GM19452 (cell line): Measurements from ENCODE around the gene NTNG1.

Experiments
- ATAC-seq: cut with Tn5 transposase; IDR thresholded peaks from one replicate; pipeline ENCODE4 v1.9.1; 2021; ENCODE audit not compliant: unreplicated experiment

NTNG1 gene

DNA sequence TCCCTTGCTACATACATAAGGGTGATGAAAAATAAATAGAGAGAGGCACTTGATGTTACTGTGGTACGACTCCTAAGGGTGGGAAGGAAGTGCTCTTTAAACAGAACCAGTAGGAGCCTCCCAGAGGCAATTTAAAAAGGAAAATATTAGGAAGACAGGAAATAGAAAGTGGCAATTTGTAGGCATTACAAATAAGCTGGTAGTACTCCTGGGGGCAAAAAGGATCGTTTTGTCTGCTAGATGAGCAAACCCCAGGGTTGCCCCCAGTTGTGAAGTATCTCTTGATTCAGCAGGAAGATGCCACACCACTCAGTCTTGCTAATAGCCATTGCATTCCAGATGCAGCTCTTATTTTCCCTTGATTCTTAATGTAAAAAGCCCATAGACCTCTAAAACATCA is 303.0 kb downstream of the NTNG1 start:
- ATAC-seq: no peak

DNA sequence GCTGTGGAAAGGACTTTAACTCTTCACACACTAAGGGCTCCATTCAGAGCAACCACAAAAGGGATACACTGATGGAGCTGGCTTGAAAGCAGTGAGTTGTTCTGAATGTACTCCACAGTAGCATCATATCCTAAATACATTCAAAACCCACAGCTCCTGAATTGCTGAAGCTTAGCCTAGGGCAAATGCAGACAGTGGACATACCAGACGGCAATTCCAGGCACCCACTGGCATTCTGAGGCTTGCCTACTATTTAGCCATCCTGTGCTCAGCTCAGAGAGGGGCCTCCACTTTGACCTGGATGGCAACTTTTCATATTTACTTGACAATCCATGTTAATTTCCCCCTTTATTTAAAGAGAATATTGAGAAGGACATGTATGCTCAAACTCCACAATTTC is 303.5 kb downstream of the NTNG1 start:
- no peak for ATAC-seq

DNA sequence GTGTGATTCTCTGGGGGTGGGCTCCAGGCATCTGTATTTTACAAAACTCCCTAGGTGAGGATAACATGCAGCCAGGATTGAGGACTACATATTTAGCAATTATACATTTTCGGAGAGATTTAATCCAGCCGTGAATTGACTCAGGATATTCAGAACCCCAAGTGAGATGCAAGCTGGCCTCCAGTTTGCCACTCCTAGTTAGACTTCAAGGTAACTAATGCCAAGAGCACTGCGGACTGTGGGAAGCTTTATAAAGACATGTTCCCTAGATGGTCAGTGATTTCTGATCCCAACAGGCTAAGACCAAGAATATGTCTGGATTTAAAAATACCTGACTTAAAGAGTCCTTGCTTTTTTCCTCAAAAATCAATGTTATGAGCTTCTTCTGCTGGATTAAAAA is 308.5 kb downstream of the NTNG1 start:
- no peak for ATAC-seq

DNA sequence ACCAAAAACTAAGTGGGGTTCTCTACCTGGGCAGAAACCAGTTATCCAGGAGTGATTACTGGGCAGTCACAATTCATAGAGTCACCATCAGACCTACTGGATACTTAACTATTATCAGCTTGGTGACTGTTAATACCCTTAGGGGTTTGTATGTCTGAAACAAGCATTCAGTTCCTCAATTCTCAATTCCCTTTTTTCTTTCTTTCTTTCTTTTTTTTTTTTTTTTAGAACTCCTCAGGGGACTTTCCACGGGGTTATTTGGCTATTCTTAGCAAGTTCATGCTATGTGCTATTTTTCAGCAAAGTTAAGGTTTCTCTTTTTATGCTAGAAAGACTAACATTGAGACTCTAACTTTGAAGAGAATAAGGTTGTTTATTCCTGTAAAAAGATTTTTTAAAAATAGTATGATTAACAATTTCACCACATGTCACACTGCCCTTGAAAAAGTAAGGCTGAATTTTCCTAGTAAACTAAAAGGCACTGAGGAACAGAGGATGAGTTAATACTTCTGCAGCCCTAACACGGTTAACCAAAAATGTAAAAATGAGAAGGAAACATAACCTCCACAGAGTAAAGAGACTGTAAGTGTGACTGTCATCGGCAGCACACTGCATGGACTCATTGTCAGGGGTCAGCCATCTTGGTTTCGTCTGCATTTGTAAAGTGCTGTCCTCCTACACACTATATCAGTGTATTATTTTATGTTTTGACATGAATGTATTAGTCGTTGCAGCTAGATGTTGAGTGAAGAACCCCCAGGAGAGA is 310.2 kb downstream of the NTNG1 start:
- ATAC-seq: peak; percentile 78

DNA sequence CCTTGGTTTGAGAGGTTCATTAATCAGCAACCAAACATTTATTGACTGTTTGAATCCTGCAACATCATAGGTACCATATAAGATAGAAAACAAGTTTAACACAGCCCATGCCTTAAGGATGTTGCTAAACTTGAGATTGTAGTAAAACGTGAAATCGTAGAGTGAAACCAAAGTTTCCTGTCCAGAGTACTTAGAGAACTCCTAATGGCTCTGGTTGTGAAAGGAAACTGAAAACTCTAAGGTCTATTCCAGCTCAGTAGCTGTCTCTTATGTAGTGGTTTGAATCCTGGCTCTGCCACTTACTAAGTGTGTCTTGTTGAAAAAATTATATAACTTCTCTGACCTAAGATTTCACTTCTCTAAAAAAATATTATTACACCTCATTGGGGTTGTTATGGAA is 310.9 kb downstream of the NTNG1 start:
- peak; percentile 54 for ATAC-seq

DNA sequence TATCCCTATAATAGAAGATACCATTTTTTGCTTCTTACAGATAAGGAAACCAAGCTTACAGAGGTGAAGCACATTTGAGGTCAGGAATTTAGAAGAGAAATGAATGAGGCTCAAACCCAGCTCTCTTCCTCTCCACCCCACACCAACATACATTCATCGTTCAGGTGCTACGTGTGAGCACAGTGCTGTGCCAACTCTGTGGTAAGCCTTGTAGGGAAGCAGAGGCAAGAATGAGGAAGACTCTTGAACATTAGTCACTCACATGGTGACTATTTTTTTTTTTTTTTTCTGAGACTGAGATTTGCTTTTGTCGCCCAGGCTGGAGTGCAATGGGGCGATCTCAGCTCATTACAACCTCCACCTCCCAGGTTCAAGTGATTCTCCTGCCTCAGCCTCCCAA is 314.0 kb downstream of the NTNG1 start:
- ATAC-seq: no peak

DNA sequence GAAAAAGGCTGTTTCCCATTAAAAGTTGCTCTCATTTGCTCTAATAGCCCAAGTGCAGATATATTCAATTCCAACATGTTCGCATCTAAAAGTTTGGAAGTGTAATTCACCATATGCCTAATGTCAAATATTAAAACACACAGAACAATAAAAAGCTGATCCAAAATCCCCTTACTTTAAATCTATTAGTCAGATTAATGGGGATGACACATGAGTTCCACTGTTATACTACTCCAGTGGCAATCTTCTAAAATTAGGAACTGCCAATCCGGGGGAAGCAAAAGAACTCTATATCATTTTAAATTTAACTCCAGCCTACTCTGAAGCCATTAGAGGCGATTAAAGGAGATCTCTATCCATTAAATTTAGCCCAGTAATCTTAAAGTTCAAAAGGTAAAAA is 317.1 kb downstream of the NTNG1 start:
- ATAC-seq: no peak

DNA sequence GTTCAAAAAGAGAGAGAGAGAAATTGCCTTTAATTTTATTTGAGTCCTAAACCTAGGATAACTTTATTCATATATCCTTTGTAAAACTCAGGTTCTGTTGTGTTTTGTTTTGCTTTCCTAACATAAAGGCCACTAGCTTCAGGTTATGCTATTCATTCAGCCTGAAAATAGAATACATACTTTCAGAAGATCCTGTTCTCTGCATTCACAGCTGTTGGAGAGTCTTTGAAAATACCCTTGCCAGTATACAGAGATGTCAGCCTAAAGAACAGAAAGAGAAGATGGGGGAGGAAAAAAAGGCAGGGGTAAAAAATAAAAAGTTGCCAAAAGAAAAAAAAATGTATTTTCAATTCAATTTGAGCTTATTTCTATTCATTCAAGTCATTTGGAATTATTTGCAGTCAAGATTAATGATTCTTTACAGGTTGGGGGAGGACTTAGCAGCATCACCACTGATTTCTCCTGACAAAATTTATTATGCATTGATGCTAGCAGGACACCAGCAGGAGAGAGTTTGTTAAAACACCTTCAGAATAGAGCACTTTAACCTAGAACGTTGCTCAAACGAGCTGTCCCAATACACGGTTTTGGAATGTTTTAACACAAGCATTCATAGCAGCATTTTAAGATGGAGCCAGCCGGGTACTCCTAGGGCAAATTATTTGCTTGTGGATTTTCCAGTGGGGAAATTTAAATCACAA is 318.5 kb downstream of the NTNG1 start:
- no peak for ATAC-seq

DNA sequence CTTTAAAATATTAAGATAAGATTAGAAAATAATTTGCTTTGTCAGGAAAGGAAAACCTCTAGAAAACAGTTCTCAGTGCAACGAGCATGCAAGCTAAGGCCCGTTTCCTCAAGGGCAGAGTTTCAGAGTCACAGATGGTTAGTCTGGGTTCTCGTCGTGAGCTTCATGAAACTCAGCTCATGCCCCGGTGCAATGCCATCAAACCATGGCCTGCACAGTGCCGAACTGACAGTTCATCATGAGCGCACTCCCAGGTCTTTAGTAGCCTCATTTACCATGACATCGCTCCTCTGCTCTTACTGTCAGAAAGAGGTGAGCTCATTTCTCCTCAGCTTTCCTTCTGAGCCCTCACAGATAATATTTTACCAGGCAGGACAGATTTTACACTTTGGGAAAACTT is 319.2 kb downstream of the NTNG1 start:
- no peak for ATAC-seq

DNA sequence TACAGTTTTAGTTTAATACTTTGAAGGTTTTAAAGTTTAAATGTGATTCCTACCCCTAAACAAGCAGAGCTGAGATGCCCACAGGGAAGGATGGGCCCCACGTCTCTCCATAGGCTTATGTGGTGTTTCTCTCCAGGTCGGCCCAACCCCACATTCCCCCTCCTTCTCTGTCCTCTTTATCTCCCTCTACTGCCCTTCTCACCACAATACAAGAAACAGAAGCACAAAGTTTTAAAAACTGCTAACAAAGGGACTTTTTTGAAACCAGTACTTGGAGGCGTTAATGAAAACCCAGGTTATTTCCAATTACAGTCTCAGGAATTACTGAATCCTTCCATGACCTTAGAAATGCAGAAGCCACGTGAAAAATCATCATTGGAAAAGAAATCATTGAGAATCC is 324.0 kb downstream of the NTNG1 start:
- ATAC-seq: no peak

DNA sequence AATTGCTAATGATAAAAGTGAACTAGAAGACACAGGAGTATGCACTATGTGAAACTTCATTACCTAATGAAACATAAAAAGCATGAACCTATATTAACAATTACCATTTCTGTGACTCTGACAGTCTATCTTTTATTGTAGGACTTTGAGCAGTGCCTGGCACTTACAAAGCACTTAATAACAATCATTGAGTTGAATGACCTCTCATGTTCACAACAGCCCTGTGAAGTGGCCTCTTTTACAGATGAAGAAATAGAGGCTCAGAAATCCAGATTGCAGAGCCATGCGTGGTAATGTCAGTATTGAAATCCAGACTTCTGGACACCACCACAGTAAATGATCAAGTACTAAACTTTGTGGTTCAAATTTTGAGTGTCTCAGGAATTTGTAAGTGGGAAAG is 326.4 kb downstream of the NTNG1 start:
- no peak for ATAC-seq

DNA sequence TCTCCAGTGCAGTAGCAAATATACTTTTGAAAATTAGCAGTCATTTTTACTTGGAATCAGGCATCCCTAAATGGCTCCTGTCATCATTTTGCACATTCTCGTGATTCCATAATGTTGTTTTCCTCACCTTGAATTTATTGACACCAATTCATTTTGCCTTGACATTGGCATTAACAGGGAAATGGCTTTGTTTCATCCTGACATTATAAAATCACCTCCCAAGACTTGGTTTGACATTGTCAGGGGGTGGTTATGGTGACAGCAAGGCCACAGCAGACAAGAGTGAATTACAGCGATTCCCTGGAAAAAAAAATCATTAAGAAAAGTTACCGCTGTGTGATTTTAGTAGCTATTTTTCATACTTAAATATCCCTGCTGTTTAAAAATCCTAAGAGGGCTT is 327.0 kb downstream of the NTNG1 start:
- ATAC-seq: no peak

DNA sequence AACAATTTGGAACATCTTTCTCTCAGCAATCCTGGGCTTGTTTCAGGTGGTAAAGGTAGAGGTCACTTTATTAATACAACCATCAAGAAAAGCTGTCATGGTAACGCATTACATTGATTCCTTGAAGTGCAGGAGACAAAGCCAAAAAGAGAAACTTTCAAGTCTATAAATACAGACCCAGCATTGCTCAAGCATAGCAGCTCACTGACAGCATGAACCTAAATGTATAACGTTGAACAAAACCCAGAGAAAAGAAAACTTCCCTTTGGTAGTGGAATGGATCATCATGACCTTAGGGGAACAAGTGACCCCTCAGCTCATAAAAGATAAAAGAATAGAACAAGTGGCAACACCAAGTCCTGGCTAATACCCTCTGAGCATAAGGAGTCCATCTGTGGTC is 332.2 kb downstream of the NTNG1 start:
- no peak for ATAC-seq

DNA sequence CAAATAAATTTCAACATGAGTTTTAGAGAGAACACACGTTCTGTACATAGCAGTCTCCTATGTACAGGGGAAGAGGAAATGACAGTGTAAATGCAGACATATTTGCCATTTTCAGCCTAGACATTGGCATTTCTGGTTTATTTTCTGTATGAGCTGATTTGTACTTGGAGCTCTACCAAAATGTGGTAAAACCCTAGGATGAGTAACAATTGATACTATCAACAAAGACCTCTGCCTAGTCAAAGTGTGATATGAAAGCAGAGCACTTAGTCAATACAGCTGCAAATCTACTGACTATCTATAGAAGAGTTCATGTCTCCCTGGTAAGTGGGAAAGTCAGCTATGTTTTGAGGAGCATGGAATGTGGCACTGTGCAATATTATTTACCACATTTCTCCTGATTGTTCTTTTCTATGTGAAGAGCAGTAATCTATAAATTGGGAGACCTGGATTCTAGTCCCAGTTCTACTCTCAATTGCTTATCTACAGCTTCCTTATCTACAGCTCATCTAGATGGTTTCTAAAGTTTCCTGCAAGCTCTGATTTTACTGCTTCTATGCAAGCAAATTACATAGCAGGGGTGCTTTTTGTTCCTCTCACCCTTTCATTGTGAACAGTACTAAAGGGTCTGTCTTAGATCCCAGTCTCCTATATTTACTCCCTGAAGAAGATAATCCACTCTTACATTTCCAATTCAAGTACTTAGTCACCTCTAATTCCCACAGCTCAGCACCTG is 334.2 kb downstream of the NTNG1 start:
- ATAC-seq: peak; percentile 85

DNA sequence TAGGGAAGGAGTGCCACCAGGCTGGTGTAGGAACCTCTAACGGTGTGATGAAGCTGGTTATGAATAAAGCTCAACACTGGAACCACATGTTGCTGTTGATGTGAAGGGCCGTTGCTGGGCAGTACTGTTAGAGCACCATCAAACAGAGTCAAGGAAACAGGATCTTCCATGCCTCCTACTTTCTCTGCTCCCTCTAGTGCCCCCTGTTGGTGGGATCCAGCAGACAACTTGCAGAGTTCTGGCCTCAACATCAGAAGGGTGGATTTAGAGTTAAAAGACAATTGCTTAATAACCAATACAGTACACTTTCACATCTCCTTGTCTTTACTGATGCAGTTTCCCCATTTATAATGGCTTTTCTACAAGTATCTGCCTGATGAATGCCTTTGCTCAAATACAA is 336.4 kb downstream of the NTNG1 start:
- ATAC-seq: no peak

DNA sequence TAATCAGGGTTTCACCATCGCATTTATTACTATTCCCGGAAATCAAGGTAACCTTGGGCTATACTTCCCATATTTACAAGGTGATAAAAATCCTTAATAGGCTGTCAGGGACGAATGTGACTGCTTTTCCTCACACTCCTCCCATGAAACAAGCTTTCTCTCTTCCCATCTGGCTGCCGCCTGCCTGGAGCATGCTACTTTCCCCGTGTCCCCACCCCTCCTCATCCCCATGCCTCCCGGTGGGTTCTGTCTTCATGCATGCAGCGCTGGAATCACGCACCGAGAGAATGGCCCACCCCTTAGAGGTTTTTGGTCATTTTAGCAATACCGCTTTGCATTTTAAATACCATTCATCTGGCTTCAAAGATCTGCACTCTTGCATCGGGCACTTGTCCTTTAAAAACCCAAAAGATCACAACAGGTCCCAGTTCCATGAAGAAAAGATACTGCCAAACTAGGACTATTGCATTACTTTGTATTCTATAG is 339.1 kb downstream of the NTNG1 start:
- ATAC-seq: no peak

DNA sequence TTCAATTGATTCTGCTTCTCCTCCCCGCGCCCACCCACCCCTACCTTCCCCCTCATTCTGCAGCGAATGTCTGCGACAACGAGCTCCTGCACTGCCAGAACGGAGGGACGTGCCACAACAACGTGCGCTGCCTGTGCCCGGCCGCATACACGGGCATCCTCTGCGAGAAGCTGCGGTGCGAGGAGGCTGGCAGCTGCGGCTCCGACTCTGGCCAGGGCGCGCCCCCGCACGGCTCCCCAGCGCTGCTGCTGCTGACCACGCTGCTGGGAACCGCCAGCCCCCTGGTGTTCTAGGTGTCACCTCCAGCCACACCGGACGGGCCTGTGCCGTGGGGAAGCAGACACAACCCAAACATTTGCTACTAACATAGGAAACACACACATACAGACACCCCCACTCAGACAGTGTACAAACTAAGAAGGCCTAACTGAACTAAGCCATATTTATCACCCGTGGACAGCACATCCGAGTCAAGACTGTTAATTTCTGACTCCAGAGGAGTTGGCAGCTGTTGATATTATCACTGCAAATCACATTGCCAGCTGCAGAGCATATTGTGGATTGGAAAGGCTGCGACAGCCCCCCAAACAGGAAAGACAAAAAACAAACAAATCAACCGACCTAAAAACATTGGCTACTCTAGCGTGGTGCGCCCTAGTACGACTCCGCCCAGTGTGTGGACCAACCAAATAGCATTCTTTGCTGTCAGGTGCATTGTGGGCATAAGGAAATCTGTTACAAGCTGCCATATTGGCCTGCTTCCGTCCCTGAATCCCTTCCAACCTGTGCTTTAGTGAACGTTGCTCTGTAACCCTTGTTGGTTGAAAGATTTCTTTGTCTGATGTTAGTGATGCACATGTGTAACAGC is 339.9 kb downstream of the NTNG1 start:
- peak; percentile 75 for ATAC-seq

DNA sequence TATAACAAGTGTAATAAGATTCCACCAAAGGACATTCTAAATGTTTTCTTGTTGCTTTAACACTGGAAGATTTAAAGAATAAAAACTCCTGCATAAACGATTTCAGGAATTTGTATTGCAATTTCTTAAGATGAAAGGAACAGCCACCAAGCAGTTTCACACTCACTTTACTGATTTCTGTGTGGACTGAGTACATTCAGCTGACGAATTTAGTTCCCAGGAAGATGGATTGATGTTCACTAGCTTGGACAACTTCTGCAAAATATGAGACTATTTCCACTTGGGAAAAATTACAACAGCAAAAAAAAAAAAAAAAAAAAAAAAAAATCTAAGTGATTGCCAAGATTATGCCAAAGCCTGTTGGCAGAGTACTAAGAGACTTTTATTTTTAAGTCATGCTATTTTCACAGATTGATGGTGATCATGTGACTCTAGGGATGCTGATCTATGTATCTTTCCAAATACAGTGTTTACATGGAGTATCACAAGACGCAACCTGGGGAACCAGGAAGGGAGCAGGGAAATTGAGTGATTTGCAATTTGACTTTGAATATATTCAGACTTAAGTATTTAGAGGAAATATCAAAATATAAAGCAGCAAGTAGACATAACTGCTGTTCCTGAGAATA is 341.0 kb downstream of the NTNG1 start:
- ATAC-seq: no peak

DNA sequence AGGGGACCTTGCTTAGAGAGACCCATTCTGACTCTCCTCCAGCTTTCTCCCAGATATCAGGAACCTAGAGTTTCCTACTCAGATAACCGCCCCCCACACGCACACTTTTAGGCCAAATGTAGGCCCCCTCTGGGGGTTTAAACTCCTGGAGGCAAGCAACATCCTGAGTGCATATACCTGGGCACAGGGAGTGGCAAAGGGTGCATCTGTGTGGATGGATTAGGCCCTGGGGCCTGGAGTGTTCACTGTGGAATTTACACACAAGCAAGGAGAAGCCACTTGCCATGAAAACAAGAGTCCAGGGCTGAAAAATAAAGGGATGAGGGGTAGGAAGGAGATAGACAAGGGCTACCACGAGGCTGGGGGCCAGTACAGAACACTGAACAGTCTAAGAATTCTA is 343.1 kb downstream of the NTNG1 start:
- ATAC-seq: no peak

DNA sequence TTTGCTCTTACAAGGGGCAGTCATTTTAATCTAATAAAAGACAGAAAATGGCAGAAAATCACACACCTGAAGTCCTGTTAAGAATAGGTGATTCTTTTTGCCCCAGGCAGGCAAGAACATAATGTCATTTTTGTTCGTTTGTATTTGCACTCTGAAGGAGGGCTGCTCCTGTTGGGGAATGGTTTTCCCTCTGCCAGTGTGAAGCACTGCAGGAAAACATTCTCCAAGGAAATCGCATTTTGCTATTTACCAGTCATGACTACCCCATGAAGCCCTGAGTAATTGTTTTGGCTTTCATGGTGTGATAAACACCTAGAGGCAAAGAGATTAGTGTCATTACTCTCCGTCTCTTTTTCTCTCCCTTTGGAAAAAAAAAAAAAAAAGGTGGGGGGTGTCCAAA is 345.5 kb downstream of the NTNG1 start:
- no peak for ATAC-seq

DNA sequence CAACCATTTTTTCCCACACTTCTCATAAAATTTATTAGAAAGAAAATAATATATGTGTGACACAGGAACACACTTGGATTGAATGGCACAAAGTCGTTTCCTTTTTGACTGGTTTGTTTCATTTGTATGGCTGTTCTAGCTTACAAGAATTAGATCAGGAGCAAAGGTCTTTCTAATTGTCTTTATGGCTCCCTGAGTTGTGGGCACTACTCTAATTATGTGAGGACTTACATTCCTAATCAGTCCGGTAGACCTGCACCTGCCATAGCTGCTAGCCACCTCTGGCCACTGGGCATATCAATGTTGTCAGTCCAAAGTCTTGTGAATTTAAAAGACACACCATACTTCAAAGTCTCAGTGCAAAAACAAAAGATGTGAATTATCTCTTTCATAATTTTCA is 346.7 kb downstream of the NTNG1 start:
- ATAC-seq: no peak
